ENCODE data around the gene RAD18. TPM values are rescaled to one million over a fixed set of nuclear protein-coding genes. Genes with fewer than 3 reads are reported as not detected.
A peak's percentile ranks its signal among the peaks of the same experiment; 100 is the strongest.

The RAD18 gene
- polyA plus RNA-seq, 1 of the 3 experiments (the other 2 are of a cell fraction), result 5.7 TPM

GRCh38 chr3:8845641-8846040 is 117.6 kb downstream of the RAD18 start:
- POLR2A ChIA-PET, result no interaction called here
- CTCF ChIA-PET, result no interaction called here
- H3K4me2 ChIP-seq, result peak overlapping the region; percentile 20; the same call in 1 of the 2 replicates
- no peaks in the 10 kb centered on the region for H3K9me3 ChIP-seq
- no peaks in the 10 kb centered on the region for H3K27me3 ChIP-seq (ENCODE audit: insufficient read depth)
- TF ChIP-seq ZBTB33 (IDR thresholded peaks at IDR 0.05; ENCODE audit: borderline replicate concordance, low read depth) (no peak), YY1 (IDR thresholded peaks at IDR 0.05; ENCODE audit: low read depth) (no peak), USF2 (IDR thresholded peaks at IDR 0.05; ENCODE audit: borderline replicate concordance, low read depth, low read length) (no peak), FOSL2 (IDR thresholded peaks at IDR 0.05; ENCODE audit: borderline replicate concordance, low read depth) (peak; percentile 64; the same call in 1 of the 2 replicates), JUND (IDR thresholded peaks at IDR 0.05) (peak; percentile 53; the same call in 1 of the 2 replicates), CHD2 (IDR thresholded peaks at IDR 0.05; ENCODE audit: low read length, partially characterized antibody) (no peak), TAF1 (IDR thresholded peaks at IDR 0.05; ENCODE audit: borderline replicate concordance, low read depth, low read length) (no peak), ELF1 (IDR thresholded peaks at IDR 0.05) (no peak), POLR2AphosphoS5 (IDR thresholded peaks at IDR 0.05; ENCODE audit: low read depth, low read length) (no peak), TCF12 (IDR thresholded peaks at IDR 0.05) (no peak), SMC3 (IDR thresholded peaks at IDR 0.05; ENCODE audit: low read depth, low read length) (no peak), PBX3 (IDR thresholded peaks at IDR 0.05) (0 out of 2 replicates have a peak, but pooled peaks have one; percentile 42), EZH2phosphoT487 (IDR thresholded peaks at IDR 0.05; ENCODE audit: borderline replicate concordance, low read depth) (no peak), CTCF (IDR thresholded peaks at IDR 0.05) (no peak)
- H3K4me3 ChIP-seq (ENCODE audit: low read depth in 2 of 2, low read length in 1 of 2), result no peak overlapping the region
- peak overlapping the region in 1 of 2 experiments; percentile 74; a peak in 2 of 4 replicates for H3K27ac ChIP-seq (ENCODE audit: low read depth in 2 of 2, low read length in 1 of 2)
- no peak for DNase-seq
- H3K9me2 ChIP-seq, result no peaks in the 10 kb centered on the region
- peak overlapping the region; percentile 25; the same call in 1 of the 2 replicates for H2AFZ ChIP-seq (ENCODE audit: low read depth)
- H3K36me3 ChIP-seq (replicated peaks in 1 of 2; ENCODE audit: control insufficient read depth in 1 of 2, insufficient read depth in 2 of 2, low read length in 1 of 2), result no peaks in the 10 kb centered on the region
- WGBS (ENCODE audit: low lambda C conversion rate), result 83% methylated on average over 1 of the region's 1 CpG
- H3F3A ChIP-seq (replicated peaks; ENCODE audit: insufficient read depth), result peaks cover 18% of the 10 kb centered on the region
- H3K9ac ChIP-seq, result peak overlapping the region; percentile 35; the same call in 1 of the 2 replicates
- peaks cover 7 to 12% of the 10 kb centered on the region in 2 experiments; a peak in 3 of 4 replicates for H3K4me1 ChIP-seq (ENCODE audit: control insufficient read depth in 1 of 2, insufficient read depth in 2 of 2, low read depth in 1 of 2, low read length in 1 of 2)
- H3K79me2 ChIP-seq (ENCODE audit: insufficient read depth), result no peaks in the 10 kb centered on the region
- H4K20me1 ChIP-seq (ENCODE audit: insufficient read depth), result no peaks in the 10 kb centered on the region

Data from SK-N-SH (cell line).